ENCODE measurements around the gene AHDC1.

AHDC1 gene

DNA sequence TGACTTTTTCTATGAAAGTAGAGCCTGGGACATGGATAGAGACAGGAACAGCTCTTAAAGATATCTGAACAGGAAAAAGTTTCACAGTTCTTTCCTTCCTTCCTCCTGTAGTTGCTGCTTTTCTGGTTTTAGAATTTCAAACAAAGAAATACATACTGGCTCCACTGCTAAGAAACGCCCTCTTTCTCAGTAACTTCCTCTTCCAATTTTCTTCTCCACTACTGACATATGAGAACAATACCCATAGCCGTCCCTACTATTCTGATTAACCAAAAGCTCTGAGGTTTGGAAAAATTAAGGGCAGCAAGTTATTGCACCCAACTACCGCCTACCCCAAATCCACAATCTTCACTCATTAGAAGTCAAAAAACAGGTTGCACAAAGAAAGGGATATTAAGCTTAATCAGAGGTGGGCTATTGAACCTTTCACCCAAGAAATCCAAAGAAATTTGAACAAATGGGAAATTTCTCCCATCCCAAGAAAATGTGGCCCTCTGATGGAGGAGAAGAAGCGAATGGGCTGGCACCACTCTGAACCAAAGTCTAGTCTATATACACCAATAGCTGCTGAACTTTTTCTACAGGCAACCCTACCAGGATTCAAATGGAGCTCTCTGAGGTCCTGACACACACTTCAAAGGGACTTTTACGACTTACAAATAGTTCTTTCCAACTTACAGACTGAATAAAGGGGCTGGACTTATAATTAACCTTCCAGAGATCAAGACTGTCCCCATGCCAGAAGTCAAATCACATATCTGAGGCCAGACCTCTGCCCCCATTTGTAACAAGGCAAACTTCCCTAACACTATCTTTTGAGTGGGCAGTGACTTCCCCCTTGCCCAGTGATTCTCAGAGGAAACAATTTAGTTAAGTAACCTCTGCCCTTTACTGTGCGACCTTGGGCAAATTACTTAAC is 115.7 kb downstream of the AHDC1 start:
- peaks cover 22% of the 10 kb centered on the region for H3F3A ChIP-seq (ENCODE audit: control insufficient read depth, insufficient read depth)
- H3K4me2 ChIP-seq (ENCODE audit: low read length): peak overlapping the region; percentile 91
- H4K20me1 ChIP-seq (ENCODE audit: control insufficient read depth, insufficient read depth, low read depth, low read length): 0 out of 2 replicates have a peak, but pooled peaks cover 8% of the 10 kb centered on the region
- peaks cover 63% of the 10 kb centered on the region for H3K79me2 ChIP-seq (ENCODE audit: control insufficient read depth, low read length)
- no peaks in the 10 kb centered on the region for H3K9me3 ChIP-seq (ENCODE audit: control insufficient read depth, insufficient read depth, low read length)
- TF ChIP-seq, protein P1, sequence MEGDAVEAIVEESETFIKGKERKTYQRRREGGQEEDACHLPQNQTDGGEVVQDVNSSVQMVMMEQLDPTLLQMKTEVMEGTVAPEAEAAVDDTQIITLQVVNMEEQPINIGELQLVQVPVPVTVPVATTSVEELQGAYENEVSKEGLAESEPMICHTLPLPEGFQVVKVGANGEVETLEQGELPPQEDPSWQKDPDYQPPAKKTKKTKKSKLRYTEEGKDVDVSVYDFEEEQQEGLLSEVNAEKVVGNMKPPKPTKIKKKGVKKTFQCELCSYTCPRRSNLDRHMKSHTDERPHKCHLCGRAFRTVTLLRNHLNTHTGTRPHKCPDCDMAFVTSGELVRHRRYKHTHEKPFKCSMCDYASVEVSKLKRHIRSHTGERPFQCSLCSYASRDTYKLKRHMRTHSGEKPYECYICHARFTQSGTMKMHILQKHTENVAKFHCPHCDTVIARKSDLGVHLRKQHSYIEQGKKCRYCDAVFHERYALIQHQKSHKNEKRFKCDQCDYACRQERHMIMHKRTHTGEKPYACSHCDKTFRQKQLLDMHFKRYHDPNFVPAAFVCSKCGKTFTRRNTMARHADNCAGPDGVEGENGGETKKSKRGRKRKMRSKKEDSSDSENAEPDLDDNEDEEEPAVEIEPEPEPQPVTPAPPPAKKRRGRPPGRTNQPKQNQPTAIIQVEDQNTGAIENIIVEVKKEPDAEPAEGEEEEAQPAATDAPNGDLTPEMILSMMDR (IDR thresholded peaks at IDR 0.05; ENCODE audit: low read depth, low read length, poor library complexity, severe bottlenecking): no peak
- no peak for TF ChIP-seq EZH2phosphoT487 (IDR thresholded peaks at IDR 0.05; ENCODE audit: borderline replicate concordance, low read length)
- no peaks in the 10 kb centered on the region for H3K27me3 ChIP-seq (ENCODE audit: control insufficient read depth, low read length)
- peak overlapping the region; percentile 82 for H3K27ac ChIP-seq (ENCODE audit: low read depth, low read length)
- H3K36me3 ChIP-seq (ENCODE audit: control insufficient read depth, low read length): peaks cover 25% of the 10 kb centered on the region
- H3K9me2 ChIP-seq (replicated peaks; ENCODE audit: control insufficient read depth, low read length): no peaks in the 10 kb centered on the region
- H3K4me3 ChIP-seq (ENCODE audit: low read length): peak overlapping the region; percentile 97
- peaks cover 71% of the 10 kb centered on the region for H3K4me1 ChIP-seq (ENCODE audit: control insufficient read depth, low read length)

DNA sequence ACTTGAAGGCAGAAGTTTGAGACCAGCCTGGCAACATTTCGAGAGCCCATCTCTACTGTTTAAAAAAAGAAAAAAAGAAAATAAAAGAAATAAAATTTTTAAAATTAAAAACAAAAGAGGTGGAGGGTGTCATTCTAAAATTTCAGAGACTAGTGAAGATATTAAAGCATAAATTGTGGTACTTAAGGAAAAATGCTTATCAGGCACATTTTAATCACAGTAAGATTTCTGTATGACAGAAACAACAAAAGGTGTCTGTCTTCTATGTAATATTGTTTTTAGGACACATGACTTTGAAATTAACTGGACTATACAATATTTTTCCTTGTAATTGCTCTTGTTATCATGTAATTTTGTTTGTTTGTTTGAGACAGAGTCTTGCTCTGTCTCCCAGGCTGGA is 118.6 kb downstream of the AHDC1 start:
- no peak for TF ChIP-seq EZH2phosphoT487 (IDR thresholded peaks at IDR 0.05; ENCODE audit: borderline replicate concordance, low read length)
- TF ChIP-seq, protein P1 (IDR thresholded peaks at IDR 0.05; ENCODE audit: low read depth, low read length, poor library complexity, severe bottlenecking): no peak
- H3K79me2 ChIP-seq (ENCODE audit: control insufficient read depth, low read length): peaks cover 92% of the 10 kb centered on the region
- no peaks in the 10 kb centered on the region for H3K9me3 ChIP-seq (ENCODE audit: control insufficient read depth, insufficient read depth, low read length)
- no peaks in the 10 kb centered on the region for H3K27me3 ChIP-seq (ENCODE audit: control insufficient read depth, low read length)
- H4K20me1 ChIP-seq (ENCODE audit: control insufficient read depth, insufficient read depth, low read depth, low read length): 0 out of 2 replicates have a peak, but pooled peaks cover 12% of the 10 kb centered on the region
- H3K27ac ChIP-seq (ENCODE audit: low read depth, low read length): no peak overlapping the region
- no peaks in the 10 kb centered on the region for H3K9me2 ChIP-seq (replicated peaks; ENCODE audit: control insufficient read depth, low read length)
- peaks cover 25% of the 10 kb centered on the region for H3K36me3 ChIP-seq (ENCODE audit: control insufficient read depth, low read length)
- H3K4me1 ChIP-seq (ENCODE audit: control insufficient read depth, low read length): peaks cover 74% of the 10 kb centered on the region
- no peak overlapping the region for H3K4me3 ChIP-seq (ENCODE audit: low read length)
- H3F3A ChIP-seq (ENCODE audit: control insufficient read depth, insufficient read depth): peaks cover 29% of the 10 kb centered on the region
- H3K4me2 ChIP-seq (ENCODE audit: low read length): peak overlapping the region; percentile 14; the same call in 1 of the 2 replicates
